Muscle of leg (tissue), 11 donors: ENCODE measurements around the gene FREM1. TPM values are rescaled to one million over a fixed set of nuclear protein-coding genes. Genes with fewer than 3 reads are reported as not detected.

Source experiments
- DNase-seq: peaks from one replicate; pipeline ENCODE4 v3.0.0; 2013
- H3K27ac ChIP-seq: one replicate; pipeline ENCODE4 v1.5.1; 2013; ENCODE audit warnings: mild to moderate bottlenecking, low read length, control low read depth
- H3K27me3 ChIP-seq: one replicate; pipeline ENCODE4 v1.6.1; 2013; ENCODE audit warnings: low read length; ENCODE audit not compliant: control insufficient read depth, insufficient read depth
- H3K36me3 ChIP-seq: one replicate; pipeline ENCODE4 v1.6.1; 2013; ENCODE audit warnings: low read length; ENCODE audit not compliant: control insufficient read depth, insufficient read depth
- H3K4me1 ChIP-seq: one replicate; pipeline ENCODE4 v1.6.1; 2013; ENCODE audit warnings: low read length; ENCODE audit not compliant: control insufficient read depth, insufficient read depth
- H3K4me3 ChIP-seq: one replicate; pipeline ENCODE4 v1.5.1; 2013; ENCODE audit warnings: low read length, control low read depth
- H3K9me3 ChIP-seq: replicated peaks from 2 replicates; pipeline ENCODE4 v1.6.1; 2013; ENCODE audit warnings: low read depth, low read length; ENCODE audit not compliant: control insufficient read depth
- WGBS: methylation state at CpG from one replicate; pipeline ENCODE4 v1.1.5; 2013; ENCODE audit warnings: missing lambda C conversion rate; ENCODE audit not compliant: insufficient coverage; 5-methylcytosine and 5-hydroxymethylcytosine counted together
- polyA plus RNA-seq, 8 donors: library from polyadenylated mRNA; unstranded; fragments of 120-200 nt; gene quantifications; one replicate each; pipeline versions ENCODE4 v1.2.1 to v1.2.3, GENCODE V29; 2013; ENCODE audit warnings: inconsistent platforms in 1 of 8, low replicate concordance in 1 of 8; ENCODE audit not compliant: insufficient read length in 8 of 8, insufficient read depth in 1 of 8
- total RNA-seq: library from RNA; stranded (reverse); fragments of 120-200 nt; gene quantifications from one replicate; pipeline ENCODE4 v1.2.4, GENCODE V29; 2013

FREM1 gene
- total and polyA plus RNA-seq, 9 donors = 18.8 to 31.1 (median 24.1) TPM

DNA sequence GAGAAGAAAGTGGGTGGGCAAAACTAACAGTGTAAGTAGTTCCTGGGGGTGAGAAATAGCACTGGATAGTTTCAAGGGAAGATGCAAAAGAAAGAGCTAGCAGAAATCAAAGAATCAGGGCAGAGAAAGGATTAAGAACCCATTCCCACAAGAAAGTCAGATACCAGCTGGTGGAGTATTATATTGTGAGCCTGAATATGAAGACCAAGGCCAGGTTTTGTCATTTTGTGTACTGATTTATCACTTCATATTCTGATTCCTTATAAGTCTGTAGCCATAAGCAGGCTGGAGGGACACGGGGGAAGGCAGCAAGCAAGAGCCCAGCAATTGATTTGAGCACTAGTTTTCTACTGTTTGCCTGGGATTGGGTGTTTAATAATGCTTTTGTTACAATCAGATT is 80.2 kb downstream of the FREM1 start:
- H3K36me3 ChIP-seq = peaks cover 4% of the 10 kb centered on the region
- no peaks in the 10 kb centered on the region for H3K9me3 ChIP-seq
- no CpG with 5 or more reads among the region's 1 CpG for WGBS
- peaks cover 2% of the 10 kb centered on the region for H3K4me1 ChIP-seq
- H3K27me3 ChIP-seq = no peaks in the 10 kb centered on the region
- H3K4me3 ChIP-seq = no peak overlapping the region
- no peak for DNase-seq
- H3K27ac ChIP-seq = no peak overlapping the region

DNA sequence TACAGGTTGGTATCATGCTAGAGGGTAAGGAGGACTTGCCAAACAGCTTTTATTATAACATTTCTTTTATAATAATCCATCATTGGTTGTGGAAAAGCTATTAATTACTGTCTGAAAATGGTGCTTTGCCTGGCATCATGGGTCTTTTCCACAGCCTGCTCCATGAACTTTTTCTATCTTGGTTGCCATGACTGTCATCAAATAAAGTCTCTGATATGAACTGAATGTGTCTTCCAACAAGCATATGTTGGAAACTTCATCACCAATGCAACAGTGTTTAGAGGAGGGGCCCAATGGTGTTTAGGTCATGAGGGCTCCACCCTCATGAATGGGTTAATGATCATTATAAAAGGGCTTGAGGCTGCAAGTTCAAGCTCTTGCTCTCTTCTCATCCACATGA is 81.0 kb downstream of the FREM1 start:
- H3K4me3 ChIP-seq = no peak overlapping the region
- peaks cover 2% of the 10 kb centered on the region for H3K4me1 ChIP-seq
- DNase-seq = no peak
- H3K27me3 ChIP-seq = no peaks in the 10 kb centered on the region
- H3K36me3 ChIP-seq = peaks cover 4% of the 10 kb centered on the region
- H3K27ac ChIP-seq = no peak overlapping the region
- no peaks in the 10 kb centered on the region for H3K9me3 ChIP-seq

DNA sequence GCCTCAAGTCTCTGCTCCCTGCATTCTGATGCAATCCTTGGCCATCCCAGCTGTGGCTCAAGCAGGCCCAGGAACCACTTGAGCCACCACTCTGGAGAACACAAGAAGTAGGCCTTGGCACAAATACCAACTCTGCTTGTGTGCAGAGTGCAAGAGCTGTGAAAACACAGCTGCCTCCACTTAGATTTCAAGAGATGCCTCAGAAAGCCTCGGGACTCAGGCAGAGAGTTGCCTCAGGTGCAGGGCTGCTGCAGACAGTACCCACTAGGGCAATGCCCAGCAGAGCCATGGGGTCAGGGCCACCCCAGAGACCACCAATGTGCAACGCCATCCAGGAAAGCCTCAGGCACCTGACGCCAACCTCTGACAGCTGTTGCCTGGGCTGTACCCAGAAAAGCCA is 82.4 kb downstream of the FREM1 start:
- H3K4me1 ChIP-seq = no peaks in the 10 kb centered on the region
- no peak for DNase-seq
- H3K27me3 ChIP-seq = no peaks in the 10 kb centered on the region
- H3K9me3 ChIP-seq = no peaks in the 10 kb centered on the region
- no peak overlapping the region for H3K4me3 ChIP-seq
- WGBS = 90% methylated on average over 3 of the region's 3 CpGs
- no peak overlapping the region for H3K27ac ChIP-seq
- peaks cover 6% of the 10 kb centered on the region for H3K36me3 ChIP-seq

DNA sequence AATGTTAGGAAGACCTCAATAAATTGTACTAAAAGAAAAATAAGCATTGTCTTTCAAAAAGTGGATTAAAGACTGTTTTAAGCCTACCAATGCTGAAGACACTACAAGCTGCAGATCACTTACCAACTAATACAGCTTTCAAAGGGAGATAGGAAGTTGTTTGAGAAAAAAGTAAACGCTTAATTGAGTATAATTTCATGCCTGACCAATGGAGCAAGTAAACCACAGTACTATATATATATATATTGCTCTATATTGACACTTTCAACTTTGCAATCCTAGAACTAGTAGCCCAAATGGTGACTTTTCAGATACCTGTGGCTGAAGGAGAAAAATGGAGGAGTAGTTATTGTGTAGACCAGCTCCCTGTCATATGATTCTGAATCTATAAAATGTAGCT is 85.7 kb downstream of the FREM1 start:
- no peak for DNase-seq

DNA sequence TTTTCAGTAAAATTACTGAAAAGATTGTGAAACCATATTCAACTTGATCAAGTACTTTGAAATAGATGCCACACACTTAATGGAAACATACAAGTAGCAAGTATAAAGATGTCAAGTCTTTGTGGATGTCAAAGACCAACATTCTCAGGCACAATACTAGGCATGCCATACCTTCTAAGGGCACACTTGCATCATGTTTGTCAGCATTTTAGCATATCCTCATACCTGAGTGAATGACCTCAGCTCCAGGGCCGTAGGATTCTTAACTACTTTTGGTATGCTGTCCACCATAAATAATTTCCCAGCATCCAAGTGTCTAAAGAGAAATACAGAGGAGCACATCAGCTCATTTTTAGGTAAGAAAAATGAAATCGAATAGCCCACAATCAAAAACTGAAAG is 86.4 kb downstream of the FREM1 start:
- H3K4me3 ChIP-seq = no peak overlapping the region
- H3K9me3 ChIP-seq = no peaks in the 10 kb centered on the region
- no peak overlapping the region for H3K27ac ChIP-seq
- no peaks in the 10 kb centered on the region for H3K27me3 ChIP-seq
- no peak for DNase-seq
- WGBS = no CpG with 5 or more reads among the region's 2 CpGs
- peaks cover 7% of the 10 kb centered on the region for H3K36me3 ChIP-seq
- no peaks in the 10 kb centered on the region for H3K4me1 ChIP-seq

More for the DNA sequence above, 85.7 kb downstream of the FREM1 start:
- Histone ChIP-seq H3K4me1 (no peaks in the 10 kb centered on the region), H3K36me3 (peaks cover 4% of the 10 kb centered on the region), H3K27ac (no peak overlapping the region), H3K4me3 (no peak overlapping the region), H3K27me3 (no peaks in the 10 kb centered on the region), H3K9me3 (no peaks in the 10 kb centered on the region)
- WGBS = no CpG with 5 or more reads among the region's 1 CpG

DNA sequence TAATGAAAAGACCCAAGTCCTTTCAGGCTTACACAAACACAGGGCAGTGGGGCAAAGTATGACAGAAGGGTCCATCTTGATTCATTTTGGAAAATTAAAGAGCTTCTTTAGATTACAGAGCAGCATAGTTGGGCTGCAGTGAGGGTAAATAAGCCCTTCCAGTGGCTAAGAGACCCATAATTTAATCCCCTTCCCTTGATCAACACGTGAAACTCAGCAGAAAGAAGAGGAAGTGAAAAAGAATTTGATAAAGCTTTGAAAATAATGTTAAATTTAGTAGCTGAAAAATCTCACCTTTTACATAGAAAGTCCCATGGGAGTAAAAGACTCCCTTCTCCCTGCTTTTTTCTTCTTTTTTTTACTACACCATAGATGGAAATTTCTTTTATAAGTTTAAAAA is 87.6 kb downstream of the FREM1 start:
- Histone ChIP-seq H3K36me3 (peaks cover 7% of the 10 kb centered on the region), H3K4me1 (no peaks in the 10 kb centered on the region), H3K4me3 (no peak overlapping the region), H3K9me3 (no peaks in the 10 kb centered on the region), H3K27ac (no peak overlapping the region), H3K27me3 (no peaks in the 10 kb centered on the region)
- DNase-seq = no peak
- WGBS = no CpG with 5 or more reads among the region's 1 CpG

DNA sequence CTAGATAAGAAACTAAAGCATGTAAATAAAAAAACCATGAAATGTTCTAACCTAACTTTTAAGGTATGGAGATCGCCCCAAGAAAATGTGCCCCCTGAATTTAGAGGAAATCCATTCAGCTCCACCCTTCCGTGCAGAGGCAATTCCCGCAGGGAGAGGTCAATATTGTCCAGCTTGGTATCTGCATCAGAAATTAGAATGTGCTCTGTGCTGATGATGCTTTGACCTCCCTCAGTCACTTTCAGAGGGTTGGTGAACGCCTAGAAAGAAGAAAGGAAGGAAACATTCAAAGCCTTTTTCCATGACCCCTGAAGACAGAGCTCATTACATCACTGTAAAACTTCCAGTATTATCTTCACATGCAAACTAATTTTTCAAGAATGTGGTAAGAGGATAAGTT is 91.0 kb downstream of the FREM1 start:
- Histone ChIP-seq H3K9me3 (no peaks in the 10 kb centered on the region), H3K27ac (no peak overlapping the region), H3K27me3 (no peaks in the 10 kb centered on the region), H3K4me1 (no peaks in the 10 kb centered on the region), H3K36me3 (peaks cover 12% of the 10 kb centered on the region), H3K4me3 (no peak overlapping the region)
- DNase-seq = no peak
- no CpG with 5 or more reads among the region's 4 CpGs for WGBS

DNA sequence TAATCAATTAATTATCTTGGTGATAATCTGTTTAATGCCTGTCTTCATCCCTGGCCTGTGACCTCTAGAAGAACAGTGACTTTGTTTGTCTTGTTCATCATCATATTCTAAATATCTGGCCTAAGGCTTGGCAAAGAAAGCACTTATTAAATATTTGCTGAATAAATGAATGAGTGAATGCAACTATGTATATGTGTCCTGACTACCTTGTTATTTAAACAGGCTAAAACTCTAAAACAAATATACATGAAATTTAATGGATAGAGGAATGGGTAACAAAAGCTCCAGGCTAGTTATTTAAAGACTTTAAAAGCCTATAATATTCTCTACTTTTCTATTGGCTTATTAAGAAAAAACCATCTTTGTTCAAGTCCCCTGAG is 96.0 kb downstream of the FREM1 start:
- Histone ChIP-seq H3K9me3 (no peaks in the 10 kb centered on the region), H3K4me3 (no peak overlapping the region), H3K4me1 (no peaks in the 10 kb centered on the region), H3K36me3 (peaks cover 22% of the 10 kb centered on the region), H3K27ac (no peak overlapping the region), H3K27me3 (no peaks in the 10 kb centered on the region)
- DNase-seq = no peak

DNA sequence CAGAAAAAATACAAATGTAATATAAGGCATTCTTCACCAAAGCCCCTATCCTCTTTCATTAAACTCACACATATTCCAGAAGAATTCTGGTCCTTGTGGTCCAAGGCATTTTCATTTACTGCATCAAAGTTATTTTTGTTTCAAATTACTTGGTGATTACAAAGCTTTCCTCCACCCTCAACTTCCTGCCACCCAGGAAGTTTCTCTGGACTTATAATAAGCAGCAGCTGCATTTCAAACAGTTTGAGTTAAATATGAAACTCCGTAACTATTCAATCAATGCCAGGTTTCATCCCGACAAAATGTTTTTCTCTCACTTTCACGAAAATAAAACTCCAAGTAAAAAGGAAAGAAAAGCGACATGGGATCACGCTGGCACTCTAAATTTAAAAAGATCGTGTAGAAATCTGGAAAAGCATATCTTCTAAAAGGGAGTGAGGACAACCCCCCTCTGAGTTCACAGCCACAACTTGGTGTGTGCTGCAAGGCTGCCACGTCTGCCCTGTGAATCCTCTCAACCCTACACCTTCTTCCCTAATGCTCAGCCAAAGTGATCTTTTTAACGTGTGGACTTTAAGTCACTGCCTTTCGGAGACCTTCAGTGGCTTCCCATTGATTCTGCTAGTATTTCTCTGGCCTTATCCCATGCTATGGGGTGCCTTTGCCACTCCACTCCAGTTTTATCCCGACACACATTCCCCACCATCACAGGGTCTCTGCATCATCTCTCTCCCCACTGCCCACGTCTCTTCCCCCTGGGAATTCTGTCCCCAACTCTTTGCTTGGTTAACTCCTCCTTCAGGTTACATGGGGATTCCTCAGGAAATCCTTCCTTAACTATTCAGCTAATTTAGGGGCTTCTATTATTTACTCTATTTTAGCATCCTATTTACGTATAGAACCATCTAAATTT is 96.6 kb downstream of the FREM1 start:
- Histone ChIP-seq H3K27ac (no peak overlapping the region), H3K36me3 (peaks cover 19% of the 10 kb centered on the region), H3K9me3 (no peaks in the 10 kb centered on the region), H3K27me3 (no peaks in the 10 kb centered on the region), H3K4me3 (no peak overlapping the region), H3K4me1 (no peaks in the 10 kb centered on the region)
- DNase-seq = no peak
- WGBS = 66% methylated on average over 6 of the region's 12 CpGs

DNA sequence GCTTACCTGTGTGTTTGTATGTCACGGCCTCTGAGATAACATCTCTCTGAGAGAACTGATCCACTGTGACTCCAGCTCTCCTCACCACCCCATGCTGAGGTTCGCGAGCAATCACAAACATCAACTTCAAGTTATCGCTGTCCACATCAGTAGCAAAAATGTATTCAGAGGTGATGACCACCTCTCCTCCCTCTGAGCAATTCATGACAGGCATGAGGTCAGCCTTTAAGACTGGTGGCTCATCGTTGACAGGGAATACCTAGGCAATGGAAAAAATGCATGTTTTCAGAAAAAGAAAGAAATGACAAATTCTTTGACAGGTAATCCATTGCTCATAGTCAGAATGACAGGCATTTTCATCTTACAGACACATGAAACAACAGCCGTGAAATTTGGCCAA is 97.4 kb downstream of the FREM1 start:
- no peaks in the 10 kb centered on the region for H3K4me1 ChIP-seq
- no peak overlapping the region for H3K27ac ChIP-seq
- H3K4me3 ChIP-seq = no peak overlapping the region
- 100% methylated on average over 3 of the region's 6 CpGs for WGBS
- no peak for DNase-seq
- H3K9me3 ChIP-seq = no peaks in the 10 kb centered on the region
- peaks cover 19% of the 10 kb centered on the region for H3K36me3 ChIP-seq
- H3K27me3 ChIP-seq = no peaks in the 10 kb centered on the region

DNA sequence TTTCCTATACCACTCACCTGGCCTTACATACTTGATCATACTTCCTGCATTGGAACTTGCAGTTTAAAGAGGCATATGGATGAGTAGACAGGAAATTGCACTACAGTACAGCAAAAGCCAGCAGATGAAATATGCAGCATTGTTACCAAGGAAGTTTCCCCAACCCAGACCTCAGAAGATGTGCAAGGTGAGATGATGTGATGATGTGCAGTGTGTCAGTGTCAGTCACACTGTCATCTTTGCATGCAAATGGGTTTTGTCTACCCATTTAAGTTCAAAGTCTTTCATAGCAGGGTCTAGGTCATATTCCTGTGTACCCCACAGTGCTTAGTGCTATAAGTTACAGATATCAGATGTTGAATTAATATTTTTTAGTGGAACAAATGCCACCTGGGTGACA is 98.4 kb downstream of the FREM1 start:
- Histone ChIP-seq H3K27ac (no peak overlapping the region), H3K36me3 (peaks cover 17% of the 10 kb centered on the region), H3K4me3 (no peak overlapping the region), H3K9me3 (no peaks in the 10 kb centered on the region), H3K4me1 (no peaks in the 10 kb centered on the region), H3K27me3 (no peaks in the 10 kb centered on the region)
- no peak for DNase-seq
